ENCODE results near the gene DCX. TPM values are rescaled to one million over a fixed set of nuclear protein-coding genes. Genes with fewer than 3 reads are reported as not detected.
A peak's percentile ranks its signal among the peaks of the same experiment; 100 is the strongest.

The DCX gene
- total RNA-seq, 1 donor from 2014 or later = 41.4 TPM

DNA sequence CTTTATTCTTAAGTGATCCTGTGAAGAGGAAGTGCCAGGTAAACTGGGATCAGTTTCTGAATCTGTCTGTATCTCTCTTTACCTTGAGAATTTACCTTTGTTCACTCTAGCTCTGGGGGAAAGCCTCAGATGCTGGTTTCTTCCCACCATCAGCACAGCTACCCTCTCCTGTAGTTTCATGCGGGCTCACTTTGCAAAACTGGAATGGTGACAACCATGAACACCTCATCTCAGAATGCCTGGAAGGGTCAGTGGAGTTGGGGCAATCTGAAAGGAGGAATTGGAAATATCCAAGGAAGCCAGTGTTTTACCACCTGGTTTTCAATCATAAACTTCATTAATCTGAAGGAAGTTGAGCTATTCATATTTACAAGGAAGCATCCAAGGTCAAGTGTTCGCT is 30.8 kb upstream of the DCX start:
- Mint-ChIP-seq H3K9me3 (no peaks in the 10 kb centered on the region), H3K4me1 (ENCODE audit: unreplicated experiment) (peaks cover 12% of the 10 kb centered on the region), H3K27ac (no peak overlapping the region), H3K27me3 (no peaks in the 10 kb centered on the region), H3K36me3 (no peaks in the 10 kb centered on the region), H3K4me3 (no peak overlapping the region)
- TF ChIP-seq, protein P1, sequence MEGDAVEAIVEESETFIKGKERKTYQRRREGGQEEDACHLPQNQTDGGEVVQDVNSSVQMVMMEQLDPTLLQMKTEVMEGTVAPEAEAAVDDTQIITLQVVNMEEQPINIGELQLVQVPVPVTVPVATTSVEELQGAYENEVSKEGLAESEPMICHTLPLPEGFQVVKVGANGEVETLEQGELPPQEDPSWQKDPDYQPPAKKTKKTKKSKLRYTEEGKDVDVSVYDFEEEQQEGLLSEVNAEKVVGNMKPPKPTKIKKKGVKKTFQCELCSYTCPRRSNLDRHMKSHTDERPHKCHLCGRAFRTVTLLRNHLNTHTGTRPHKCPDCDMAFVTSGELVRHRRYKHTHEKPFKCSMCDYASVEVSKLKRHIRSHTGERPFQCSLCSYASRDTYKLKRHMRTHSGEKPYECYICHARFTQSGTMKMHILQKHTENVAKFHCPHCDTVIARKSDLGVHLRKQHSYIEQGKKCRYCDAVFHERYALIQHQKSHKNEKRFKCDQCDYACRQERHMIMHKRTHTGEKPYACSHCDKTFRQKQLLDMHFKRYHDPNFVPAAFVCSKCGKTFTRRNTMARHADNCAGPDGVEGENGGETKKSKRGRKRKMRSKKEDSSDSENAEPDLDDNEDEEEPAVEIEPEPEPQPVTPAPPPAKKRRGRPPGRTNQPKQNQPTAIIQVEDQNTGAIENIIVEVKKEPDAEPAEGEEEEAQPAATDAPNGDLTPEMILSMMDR (conservative IDR thresholded peaks at IDR 0.05) = no peak
- DNase-seq (ENCODE audit: extremely low spot score, unreplicated experiment) = no peak

DNA sequence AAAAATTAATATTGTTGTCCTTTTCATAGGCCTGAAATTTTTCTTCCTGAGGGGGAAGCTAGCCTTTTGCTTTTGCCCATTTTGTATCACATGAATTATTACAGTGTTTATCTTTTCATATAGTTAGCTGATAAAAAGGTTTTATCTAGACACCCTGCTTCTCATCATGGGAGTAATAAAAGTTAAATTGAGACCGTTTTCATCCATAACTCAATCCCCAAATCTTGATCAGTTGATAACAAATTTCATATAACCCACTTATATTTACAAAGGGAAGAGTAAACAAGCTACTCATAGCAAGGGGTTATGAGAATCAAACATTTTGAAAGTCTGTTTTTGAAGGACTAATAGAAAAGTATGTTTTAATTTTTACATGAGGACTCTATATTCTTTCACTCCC is 23.5 kb upstream of the DCX start:
- H3K27ac Mint-ChIP-seq = no peak overlapping the region
- H3K9me3 Mint-ChIP-seq = peaks cover 4% of the 10 kb centered on the region
- H3K36me3 Mint-ChIP-seq = no peaks in the 10 kb centered on the region
- TF ChIP-seq, protein P1 (conservative IDR thresholded peaks at IDR 0.05) = no peak
- H3K27me3 Mint-ChIP-seq = no peaks in the 10 kb centered on the region
- H3K4me3 Mint-ChIP-seq = no peak overlapping the region
- DNase-seq (ENCODE audit: extremely low spot score, unreplicated experiment) = no peak
- H3K4me1 Mint-ChIP-seq (ENCODE audit: unreplicated experiment) = no peaks in the 10 kb centered on the region

DNA sequence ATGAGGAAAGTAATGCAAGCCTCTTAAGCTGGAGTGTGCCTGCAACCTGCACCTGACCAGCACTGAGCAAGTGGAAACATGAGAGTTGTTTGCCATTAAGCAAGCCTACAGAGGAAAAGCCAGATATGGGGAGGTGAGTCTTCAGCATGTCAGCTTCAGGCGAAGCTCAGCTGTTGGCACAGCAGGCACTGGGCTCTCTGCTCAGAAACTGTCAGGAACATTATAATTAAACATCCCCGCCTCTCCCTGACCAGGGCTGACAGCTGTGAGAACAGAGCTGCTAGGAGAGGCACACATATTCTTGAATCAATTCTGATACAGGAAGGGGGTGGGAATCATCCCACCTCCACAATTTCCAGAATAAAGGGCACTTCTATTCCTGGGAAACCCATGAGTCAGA is 19.0 kb upstream of the DCX start:
- Mint-ChIP-seq H3K4me3 (no peak overlapping the region), H3K36me3 (no peaks in the 10 kb centered on the region), H3K9me3 (peaks cover 4% of the 10 kb centered on the region), H3K4me1 (ENCODE audit: unreplicated experiment) (no peaks in the 10 kb centered on the region), H3K27me3 (no peaks in the 10 kb centered on the region), H3K27ac (no peak overlapping the region)
- DNase-seq (ENCODE audit: extremely low spot score, unreplicated experiment) = no peak
- TF ChIP-seq, protein P1 (conservative IDR thresholded peaks at IDR 0.05) = no peak

DNA sequence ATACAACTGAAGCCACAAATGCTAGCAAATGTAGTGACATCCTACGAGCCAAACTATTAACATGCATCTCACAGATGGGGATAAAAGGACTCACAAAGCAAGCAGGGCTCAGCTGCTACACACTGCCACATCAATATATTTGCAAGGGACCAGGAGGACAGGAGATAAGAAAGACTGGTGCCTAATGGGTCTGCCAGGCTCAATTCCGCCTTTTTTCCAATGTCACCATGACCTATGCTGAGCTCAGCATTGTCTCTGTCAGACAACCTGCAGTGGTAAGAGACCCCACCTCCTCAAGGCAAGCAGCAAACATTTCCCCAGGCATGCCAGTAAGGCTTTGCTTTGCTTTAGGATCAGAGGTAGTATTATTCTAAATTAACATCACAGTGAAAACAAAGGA is 435 bp downstream of the DCX start:
- H3K9me3 Mint-ChIP-seq = no peaks in the 10 kb centered on the region
- peaks cover 7% of the 10 kb centered on the region for H3K27me3 Mint-ChIP-seq
- no peak for DNase-seq (ENCODE audit: extremely low spot score, unreplicated experiment)
- H3K4me1 Mint-ChIP-seq (ENCODE audit: unreplicated experiment) = peaks cover 27% of the 10 kb centered on the region
- TF ChIP-seq, protein P1 (conservative IDR thresholded peaks at IDR 0.05) = no peak
- peak overlapping the region; percentile 61 for H3K27ac Mint-ChIP-seq
- peaks cover 3% of the 10 kb centered on the region for H3K36me3 Mint-ChIP-seq
- H3K4me3 Mint-ChIP-seq = peak overlapping the region; percentile 86

DNA sequence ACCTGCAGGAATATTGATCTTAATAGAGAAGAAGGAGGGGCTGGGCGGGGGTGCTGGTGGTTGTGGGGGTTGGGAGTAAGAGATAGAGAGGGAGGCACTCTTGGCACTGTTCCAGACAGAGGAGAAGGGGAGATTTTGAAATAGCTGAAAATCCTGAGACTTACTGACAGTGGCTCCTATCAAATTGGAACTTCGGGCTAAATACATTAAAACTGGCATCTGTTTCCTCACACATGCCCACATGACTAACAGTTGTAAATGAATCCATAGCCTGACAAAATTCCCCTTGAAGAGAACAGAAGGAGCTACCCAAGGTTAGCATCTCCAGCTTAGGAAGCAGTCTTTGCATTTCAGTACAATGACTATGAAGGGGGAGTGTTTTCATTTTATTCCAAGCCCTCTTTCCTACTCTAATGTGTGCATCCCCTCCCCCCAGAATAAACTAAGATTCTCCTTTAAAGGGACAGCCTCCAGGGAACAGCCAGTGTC is 1.4 kb downstream of the DCX start:
- Mint-ChIP-seq H3K27ac (peak overlapping the region; percentile 61), H3K27me3 (peaks cover 7% of the 10 kb centered on the region), H3K9me3 (no peaks in the 10 kb centered on the region), H3K4me3 (peak overlapping the region; percentile 86), H3K4me1 (ENCODE audit: unreplicated experiment) (peaks cover 27% of the 10 kb centered on the region), H3K36me3 (peaks cover 3% of the 10 kb centered on the region)
- TF ChIP-seq, protein P1 (conservative IDR thresholded peaks at IDR 0.05) = no peak
- no peak for DNase-seq (ENCODE audit: extremely low spot score, unreplicated experiment)

DNA sequence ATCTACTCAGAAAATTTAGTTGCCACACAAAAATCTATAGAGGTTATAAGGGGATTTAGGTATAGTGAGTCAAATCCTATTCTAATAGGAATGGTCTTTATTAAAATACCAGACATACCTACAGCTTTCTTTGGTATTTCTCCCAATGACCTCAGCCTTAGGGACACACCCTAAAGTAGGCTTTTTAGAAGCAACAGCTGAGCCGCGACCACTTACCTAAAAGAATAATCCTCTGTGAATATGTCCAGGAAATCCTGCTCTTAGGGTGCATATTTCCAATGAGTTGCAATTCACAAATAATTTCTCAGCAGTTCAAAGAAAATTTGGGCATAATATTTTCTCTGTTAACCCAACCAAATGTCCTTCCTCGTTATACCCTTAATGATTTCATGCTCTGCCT is 2.7 kb downstream of the DCX start:
- Mint-ChIP-seq H3K4me3 (peak overlapping the region; percentile 86), H3K4me1 (ENCODE audit: unreplicated experiment) (peaks cover 27% of the 10 kb centered on the region), H3K27me3 (peaks cover 7% of the 10 kb centered on the region), H3K9me3 (no peaks in the 10 kb centered on the region), H3K36me3 (peaks cover 3% of the 10 kb centered on the region), H3K27ac (no peak overlapping the region)
- TF ChIP-seq, protein P1 (conservative IDR thresholded peaks at IDR 0.05) = no peak
- no peak for DNase-seq (ENCODE audit: extremely low spot score, unreplicated experiment)

Data from type B pancreatic cell (in vitro differentiated cells).